T-helper 2 cell treated with Interferon-gamma antibody and Interleukin-4, amounts not matched to agents 100 ng/mL and 5 ng/mL, for 36 hours (primary cell): Measurements from ENCODE around the gene RCAN2. TPM values are rescaled to one million over a fixed set of nuclear protein-coding genes. Genes with fewer than 3 reads are reported as not detected.

Experiments
- intact Hi-C: fragments of 100-400 bp; cut with micrococcal nuclease; formaldehyde crosslinking; loops from one replicate; pipeline ENCODE4 v1.15.1; 2023
- total RNA-seq: library from RNA; stranded (reverse); gene quantifications from 2 replicates; pipeline ENCODE4 v1.2.3, GENCODE V29; 2022

Gene RCAN2
- total RNA-seq, 1 donor from 2014 or later, result not detected

- intact Hi-C loops, result no loop called here
Measured at GRCh38 chr6:46172176-46172575, 319.1 kb downstream of the RCAN2 start.

Other genes with a start within 250 kb of the RCAN2 start
- not detected in 2 replicates for gene CYP39A1, start 161.4 kb upstream of the RCAN2 start, total RNA-seq
- gene SLC25A27, start 161.5 kb upstream of the RCAN2 start, total RNA-seq, result not detected in 2 replicates
- not detected in 2 replicates for gene TDRD6, start 196.4 kb upstream of the RCAN2 start, total RNA-seq
- gene PLA2G7, start 243.9 kb upstream of the RCAN2 start, total RNA-seq, result not detected in 2 replicates